ENCODE measurements around the gene CDH15. TPM values are rescaled to one million over a fixed set of nuclear protein-coding genes. Genes with fewer than 3 reads are reported as not detected.

Gene CDH15
- total RNA-seq, 2 experiments from 2014 or later = not detected

DNA sequence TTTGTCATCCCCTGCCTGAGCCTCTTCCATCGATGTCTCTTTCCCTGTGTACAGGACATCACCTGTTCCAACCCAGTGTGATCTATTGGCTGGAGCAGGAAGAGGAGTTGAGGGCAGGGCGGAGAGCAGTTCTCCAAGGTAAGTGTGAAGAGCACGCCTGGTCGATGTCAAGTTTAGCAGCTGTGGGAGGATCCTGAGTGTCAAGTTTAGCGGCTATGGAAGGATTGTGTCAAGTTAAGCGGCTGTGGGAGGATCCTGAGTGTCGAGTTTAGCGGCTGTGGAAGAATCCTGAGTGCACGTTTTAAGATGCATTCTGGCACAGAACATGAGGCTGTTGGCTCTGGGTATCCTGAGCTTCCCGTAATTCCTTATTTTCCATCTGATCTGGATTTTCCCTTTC lies 53.1 kb downstream of the CDH15 start:
- intact Hi-C loops (cut with DNase I, micrococcal nuclease) = no loop called here
- Mint-ChIP-seq H3K27ac (no peak overlapping the region), H3K4me3 (no peak overlapping the region), H3K9me3 (no peaks in the 10 kb centered on the region), H3K36me3 (ENCODE audit: low read depth) (peaks cover 84% of the 10 kb centered on the region), H3K4me1 (ENCODE audit: low read depth) (peaks cover 7% of the 10 kb centered on the region), H3K27me3 (no peaks in the 10 kb centered on the region)
- Histone ChIP-seq H3K27me3 (ENCODE audit: control insufficient read depth in 1 of 2, insufficient read depth in 2 of 2, low read length in 2 of 2) (no peaks in the 10 kb centered on the region), H3K36me3 (ENCODE audit: insufficient read depth, low read length) (peaks cover 67% of the 10 kb centered on the region), H3K9me3 (ENCODE audit: control insufficient read depth in 1 of 2, insufficient read depth in 1 of 2, low read length in 2 of 2) (peaks cover 6 to 24% of the 10 kb centered on the region in 2 experiments), H3K27ac (ENCODE audit: low read depth in 1 of 2, low read length in 2 of 2) (no peak overlapping the region), H3K4me1 (ENCODE audit: insufficient read depth, low read length) (no peaks in the 10 kb centered on the region), H3K4me3 (ENCODE audit: low read length) (no peak overlapping the region)
- ChIA-PET POLR2A (no interaction called here), CTCF (interaction anchor here (0.7 kb wide), 1 partner anchor 96 kb away, joined by 3 read pairs; no protein-coding TSS in a partner anchor)
- ATAC-seq (ENCODE audit: poor library complexity) (no peak), DNase-seq (no peak)
- TF ChIP-seq, protein P1, sequence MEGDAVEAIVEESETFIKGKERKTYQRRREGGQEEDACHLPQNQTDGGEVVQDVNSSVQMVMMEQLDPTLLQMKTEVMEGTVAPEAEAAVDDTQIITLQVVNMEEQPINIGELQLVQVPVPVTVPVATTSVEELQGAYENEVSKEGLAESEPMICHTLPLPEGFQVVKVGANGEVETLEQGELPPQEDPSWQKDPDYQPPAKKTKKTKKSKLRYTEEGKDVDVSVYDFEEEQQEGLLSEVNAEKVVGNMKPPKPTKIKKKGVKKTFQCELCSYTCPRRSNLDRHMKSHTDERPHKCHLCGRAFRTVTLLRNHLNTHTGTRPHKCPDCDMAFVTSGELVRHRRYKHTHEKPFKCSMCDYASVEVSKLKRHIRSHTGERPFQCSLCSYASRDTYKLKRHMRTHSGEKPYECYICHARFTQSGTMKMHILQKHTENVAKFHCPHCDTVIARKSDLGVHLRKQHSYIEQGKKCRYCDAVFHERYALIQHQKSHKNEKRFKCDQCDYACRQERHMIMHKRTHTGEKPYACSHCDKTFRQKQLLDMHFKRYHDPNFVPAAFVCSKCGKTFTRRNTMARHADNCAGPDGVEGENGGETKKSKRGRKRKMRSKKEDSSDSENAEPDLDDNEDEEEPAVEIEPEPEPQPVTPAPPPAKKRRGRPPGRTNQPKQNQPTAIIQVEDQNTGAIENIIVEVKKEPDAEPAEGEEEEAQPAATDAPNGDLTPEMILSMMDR (IDR thresholded peaks at IDR 0.05) = no peak

DNA sequence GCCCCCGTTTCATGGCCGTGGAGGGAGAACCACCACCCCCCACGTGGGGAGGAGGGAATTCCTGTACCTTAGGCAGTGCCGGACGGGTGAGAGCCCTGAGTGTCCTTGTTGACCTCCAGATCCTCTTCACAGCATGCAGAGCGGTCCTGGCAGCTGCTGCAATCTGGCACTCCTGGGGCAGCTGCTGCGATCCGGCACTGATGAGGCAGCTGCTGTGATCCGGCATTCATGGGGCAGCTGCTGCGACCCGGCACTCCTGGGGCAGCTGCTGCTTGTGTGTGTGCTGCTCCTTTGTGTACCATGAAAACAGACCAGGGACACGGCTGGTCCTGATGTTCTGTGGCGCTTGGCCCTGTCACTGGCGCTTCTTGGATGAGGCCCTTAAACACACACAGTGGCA lies 58.7 kb downstream of the CDH15 start:
- H3K9me3 ChIP-seq (ENCODE audit: control insufficient read depth in 1 of 2, insufficient read depth in 1 of 2, low read length in 2 of 2) = peaks cover 13 to 24% of the 10 kb centered on the region in 2 experiments
- CTCF ChIA-PET = no interaction called here
- Mint-ChIP-seq H3K27me3 (no peaks in the 10 kb centered on the region), H3K36me3 (ENCODE audit: low read depth) (peaks cover 68% of the 10 kb centered on the region), H3K4me3 (no peak overlapping the region), H3K4me1 (ENCODE audit: low read depth) (no peaks in the 10 kb centered on the region), H3K9me3 (no peaks in the 10 kb centered on the region), H3K27ac (no peak overlapping the region)
- no peak overlapping the region for H3K27ac ChIP-seq (ENCODE audit: low read depth in 1 of 2, low read length in 2 of 2)
- no peak for DNase-seq
- intact Hi-C loops (cut with DNase I, micrococcal nuclease) = no loop called here
- no peaks in the 10 kb centered on the region for H3K27me3 ChIP-seq (ENCODE audit: control insufficient read depth in 1 of 2, insufficient read depth in 2 of 2, low read length in 2 of 2)
- peaks cover 61% of the 10 kb centered on the region for H3K36me3 ChIP-seq (ENCODE audit: insufficient read depth, low read length)
- no peaks in the 10 kb centered on the region for H3K4me1 ChIP-seq (ENCODE audit: insufficient read depth, low read length)
- TF ChIP-seq, protein P1 (IDR thresholded peaks at IDR 0.05) = no peak
- ATAC-seq (ENCODE audit: poor library complexity) = no peak
- POLR2A ChIA-PET = no interaction called here
- H3K4me3 ChIP-seq (ENCODE audit: low read length) = no peak overlapping the region

DNA sequence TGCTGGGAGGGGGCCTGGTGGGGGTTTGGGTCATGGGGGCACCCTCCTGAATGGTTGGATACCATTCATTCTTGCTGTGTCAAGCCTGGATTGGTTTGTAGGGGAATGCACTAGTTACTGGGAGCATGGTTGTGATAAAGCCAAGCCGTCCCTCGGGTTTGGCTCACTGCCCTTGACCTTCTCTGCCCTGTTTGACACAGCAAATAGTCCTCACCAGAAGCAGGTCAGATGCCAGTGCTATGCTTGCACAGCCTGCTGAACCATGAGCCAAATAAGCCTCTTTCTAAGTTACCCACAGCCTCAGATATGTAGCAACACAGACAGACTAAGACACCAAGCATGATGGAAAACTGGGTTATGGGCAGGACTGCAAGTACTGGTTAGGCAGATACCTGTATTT lies 60.6 kb downstream of the CDH15 start:
- ATAC-seq (ENCODE audit: poor library complexity) (no peak), DNase-seq (no peak)
- CTCF ChIA-PET = no interaction called here
- TF ChIP-seq, protein P1 (IDR thresholded peaks at IDR 0.05) = no peak
- intact Hi-C loops (cut with DNase I, micrococcal nuclease) = no loop called here
- Histone ChIP-seq H3K9me3 (ENCODE audit: control insufficient read depth in 1 of 2, insufficient read depth in 1 of 2, low read length in 2 of 2) (peaks cover 13 to 17% of the 10 kb centered on the region in 2 experiments), H3K36me3 (ENCODE audit: insufficient read depth, low read length) (peaks cover 45% of the 10 kb centered on the region), H3K27ac (ENCODE audit: low read depth in 1 of 2, low read length in 2 of 2) (no peak overlapping the region), H3K4me1 (ENCODE audit: insufficient read depth, low read length) (no peaks in the 10 kb centered on the region), H3K27me3 (ENCODE audit: control insufficient read depth in 1 of 2, insufficient read depth in 2 of 2, low read length in 2 of 2) (no peaks in the 10 kb centered on the region), H3K4me3 (ENCODE audit: low read length) (no peak overlapping the region)
- Mint-ChIP-seq H3K9me3 (no peaks in the 10 kb centered on the region), H3K4me1 (ENCODE audit: low read depth) (no peaks in the 10 kb centered on the region), H3K4me3 (no peak overlapping the region), H3K27ac (no peak overlapping the region), H3K27me3 (no peaks in the 10 kb centered on the region), H3K36me3 (ENCODE audit: low read depth) (peaks cover 57% of the 10 kb centered on the region)
- POLR2A ChIA-PET = no interaction called here
